Measurements from ENCODE around the gene HDAC4.

DNA sequence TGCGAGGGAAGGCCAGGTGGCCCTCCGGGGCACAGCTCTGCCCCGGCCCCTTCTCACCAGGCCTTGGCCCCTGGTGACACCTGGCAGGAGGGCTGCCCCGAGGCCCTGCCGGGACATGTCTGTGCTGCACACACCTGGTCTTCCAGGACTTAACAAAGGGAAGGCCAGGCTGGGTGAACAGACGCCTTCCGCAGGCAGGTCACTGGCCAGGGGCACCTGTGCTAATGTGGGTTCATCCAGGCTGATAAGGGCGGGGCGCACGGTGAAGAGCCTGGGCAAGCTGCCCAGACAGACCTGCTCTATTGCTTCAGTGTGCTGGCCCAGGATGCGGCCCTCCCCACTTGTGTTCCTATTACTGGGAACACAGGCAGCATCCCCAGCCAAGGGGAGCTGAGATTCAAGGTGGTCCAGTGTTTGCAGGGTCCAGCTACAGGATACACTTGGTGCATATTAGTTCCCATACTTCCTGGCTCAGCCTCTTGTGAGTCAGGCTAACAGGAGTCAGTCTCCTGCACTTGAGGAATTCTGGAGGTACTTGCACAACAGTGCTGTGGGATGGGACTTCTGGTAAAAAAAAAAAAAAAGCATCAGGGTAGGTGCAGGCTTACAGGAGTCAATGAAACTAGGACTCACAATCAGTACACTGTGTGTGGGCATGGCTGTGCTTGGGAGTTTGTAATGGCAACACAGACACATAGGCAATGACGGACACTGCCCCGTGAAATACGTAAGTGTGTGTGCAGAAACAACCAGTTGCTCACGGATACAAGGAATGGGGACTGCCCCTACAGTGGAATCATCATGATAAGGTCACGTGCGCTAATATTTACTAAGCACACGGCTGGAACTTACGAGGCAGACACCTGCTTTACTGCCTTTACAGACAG lies 291.5 kb downstream of the HDAC4 start:
- TF ChIP-seq CTCF (conservative IDR thresholded peaks at IDR 0.05; ENCODE audit: low read length): no peak
- no peak for TF ChIP-seq EZH2phosphoT487 (IDR thresholded peaks at IDR 0.05; ENCODE audit: borderline replicate concordance)

All from Loucy (cell line).